C4-2B (cell line): ENCODE results near the gene ADGRA3.
A peak's percentile ranks its signal among the peaks of the same experiment; 100 is the strongest.

Source experiments
- H3K27ac ChIP-seq: fragments of 450-650 bp; 2 replicates; pipeline ENCODE4 v1.5.1; 2017
- CTCF ChIP-seq: fragments of 450-650 bp; conservative IDR thresholded peaks from 2 replicates; pipeline ENCODE4 v1.5.1; 2017; ENCODE audit warnings: mild to moderate bottlenecking
- ZFX ChIP-seq: fragments of 450-650 bp; IDR thresholded peaks from 2 replicates; pipeline ENCODE4 v1.6.1; 2017

ADGRA3 gene

GRCh38 chr4:22420291-22420690, 95.6 kb downstream of the ADGRA3 start:
- TF ChIP-seq ZFX (no peak), CTCF (no peak)
- H3K27ac ChIP-seq: no peak overlapping the region

- H3K27ac ChIP-seq: no peak overlapping the region
- no peak for TF ChIP-seq CTCF
- TF ChIP-seq ZFX: no peak
Observed at GRCh38 chr4:22417408-22417807, 98.5 kb downstream of the ADGRA3 start.

- H3K27ac ChIP-seq: no peak overlapping the region
- TF ChIP-seq CTCF (no peak), ZFX (no peak)
Observed at GRCh38 chr4:22416403-22416802, 99.5 kb downstream of the ADGRA3 start.

- TF ChIP-seq CTCF (no peak), ZFX (no peak)
- no peak overlapping the region for H3K27ac ChIP-seq
Observed at GRCh38 chr4:22414833-22415232, 101.0 kb downstream of the ADGRA3 start.

GRCh38 chr4:22413471-22413870, 102.4 kb downstream of the ADGRA3 start:
- H3K27ac ChIP-seq: no peak overlapping the region
- TF ChIP-seq CTCF (no peak), ZFX (no peak)

GRCh38 chr4:22412013-22412412, 103.9 kb downstream of the ADGRA3 start:
- H3K27ac ChIP-seq: no peak overlapping the region
- TF ChIP-seq CTCF: no peak
- TF ChIP-seq ZFX: no peak

- H3K27ac ChIP-seq: no peak overlapping the region
- peak; percentile 69 for TF ChIP-seq CTCF
- no peak for TF ChIP-seq ZFX
Observed at GRCh38 chr4:22410645-22411247, 105.1 kb downstream of the ADGRA3 start.
